DMS114 treated with DMSO at 0.1 percent for 48 hours (cell line): ENCODE measurements around the gene CLEC4C.

Experiments used
- DNase-seq: peaks from one replicate; lab custom pipeline; 2025; ENCODE audit not compliant: unreplicated experiment; lab: John Stamatoyannopoulos, UW

Gene CLEC4C

GRCh38 chr12:7729746-7730145 is 17.4 kb downstream of the CLEC4C start:
- DNase-seq = no peak

- DNase-seq = no peak
Observed at GRCh38 chr12:7723926-7724325, 23.2 kb downstream of the CLEC4C start.

GRCh38 chr12:7719946-7720730 is 27.0 kb downstream of the CLEC4C start:
- DNase-seq = no peak

GRCh38 chr12:7716381-7716780 is 30.8 kb downstream of the CLEC4C start:
- no peak for DNase-seq

GRCh38 chr12:7712841-7713442 is 34.2 kb downstream of the CLEC4C start:
- DNase-seq = no peak

- DNase-seq = no peak
Observed at GRCh38 chr12:7711133-7711532, 36.0 kb downstream of the CLEC4C start, which contains the start of gene DPPA3. DPPA3 (plus strand) TSS chr12:7711433; CDS start chr12:7711571, 138 bp downstream.

- DNase-seq = no peak
Observed at GRCh38 chr12:7709969-7710675, 37.1 kb downstream of the CLEC4C start.

- no peak for DNase-seq
Observed at GRCh38 chr12:7705846-7706245, 41.3 kb downstream of the CLEC4C start.

GRCh38 chr12:7695566-7696197 is 51.5 kb downstream of the CLEC4C start, which contains the start of gene GDF3:
GDF3 (minus strand) TSS chr12:7695775; CDS start chr12:7695728, 47 bp downstream.
- no peak for DNase-seq

- no peak for DNase-seq
Observed at GRCh38 chr12:7695237-7695560, 52.0 kb downstream of the CLEC4C start.

GRCh38 chr12:7694556-7695236 is 52.5 kb downstream of the CLEC4C start:
- no peak for DNase-seq

- DNase-seq = no peak
Observed at GRCh38 chr12:7693793-7694192, 53.4 kb downstream of the CLEC4C start.

GRCh38 chr12:7681535-7681934 is 65.6 kb downstream of the CLEC4C start:
- no peak for DNase-seq
